Epithelial cell of proximal tubule (primary cell): ENCODE measurements around the gene EXD3. TPM values are rescaled to one million over a fixed set of nuclear protein-coding genes. Genes with fewer than 3 reads are reported as not detected.
A peak's percentile ranks its signal among the peaks of the same experiment; 100 is the strongest.

Experiments used
- DNase-seq: peaks from one replicate; pipeline ENCODE4 v3.0.0-alpha.2; 2011; ENCODE audit warnings: low read depth
- H3K4me3 ChIP-seq: 2 replicates; pipeline ENCODE4 v1.5.1; 2011; ENCODE audit warnings: low read depth, mild to moderate bottlenecking, low read length
- total RNA-seq: library from RNA; depleted of rRNA; stranded (reverse); fragments of >200 nt; gene quantifications from 2 replicates; pipeline ENCODE4 v1.2.3, GENCODE V29; 2015
- TF ChIP-seq, protein P1 (sequence below): conservative IDR thresholded peaks from 2 replicates; pipeline ENCODE4 v1.5.1; 2012; ENCODE audit warnings: low read depth, mild to moderate bottlenecking, low read length

Gene EXD3
- total RNA-seq, 1 donor from 2014 or later, result 29.2 TPM

DNA sequence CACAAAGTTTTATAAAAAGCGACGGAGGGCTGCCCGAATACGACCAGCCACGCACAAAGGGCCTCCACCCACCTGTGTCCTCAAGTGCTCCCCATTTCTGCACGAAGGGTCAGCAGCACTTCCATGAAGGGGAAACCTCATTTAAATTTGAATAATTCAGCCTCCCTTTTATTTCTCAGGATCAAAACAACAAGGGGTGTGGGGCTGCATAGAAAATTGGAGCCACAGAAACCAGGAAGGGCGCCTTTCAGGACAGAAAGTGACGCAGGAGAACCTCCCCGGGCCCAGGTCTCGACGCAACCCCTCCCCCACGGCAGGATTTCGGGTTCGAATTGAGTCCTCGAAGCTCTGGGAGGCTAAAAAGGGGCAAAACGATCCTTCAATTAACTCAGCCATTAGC is 123.0 kb downstream of the EXD3 start:
- DNase-seq, result no peak
- H3K4me3 ChIP-seq, result no peak overlapping the region
- TF ChIP-seq, protein P1, sequence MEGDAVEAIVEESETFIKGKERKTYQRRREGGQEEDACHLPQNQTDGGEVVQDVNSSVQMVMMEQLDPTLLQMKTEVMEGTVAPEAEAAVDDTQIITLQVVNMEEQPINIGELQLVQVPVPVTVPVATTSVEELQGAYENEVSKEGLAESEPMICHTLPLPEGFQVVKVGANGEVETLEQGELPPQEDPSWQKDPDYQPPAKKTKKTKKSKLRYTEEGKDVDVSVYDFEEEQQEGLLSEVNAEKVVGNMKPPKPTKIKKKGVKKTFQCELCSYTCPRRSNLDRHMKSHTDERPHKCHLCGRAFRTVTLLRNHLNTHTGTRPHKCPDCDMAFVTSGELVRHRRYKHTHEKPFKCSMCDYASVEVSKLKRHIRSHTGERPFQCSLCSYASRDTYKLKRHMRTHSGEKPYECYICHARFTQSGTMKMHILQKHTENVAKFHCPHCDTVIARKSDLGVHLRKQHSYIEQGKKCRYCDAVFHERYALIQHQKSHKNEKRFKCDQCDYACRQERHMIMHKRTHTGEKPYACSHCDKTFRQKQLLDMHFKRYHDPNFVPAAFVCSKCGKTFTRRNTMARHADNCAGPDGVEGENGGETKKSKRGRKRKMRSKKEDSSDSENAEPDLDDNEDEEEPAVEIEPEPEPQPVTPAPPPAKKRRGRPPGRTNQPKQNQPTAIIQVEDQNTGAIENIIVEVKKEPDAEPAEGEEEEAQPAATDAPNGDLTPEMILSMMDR, result no peak

DNA sequence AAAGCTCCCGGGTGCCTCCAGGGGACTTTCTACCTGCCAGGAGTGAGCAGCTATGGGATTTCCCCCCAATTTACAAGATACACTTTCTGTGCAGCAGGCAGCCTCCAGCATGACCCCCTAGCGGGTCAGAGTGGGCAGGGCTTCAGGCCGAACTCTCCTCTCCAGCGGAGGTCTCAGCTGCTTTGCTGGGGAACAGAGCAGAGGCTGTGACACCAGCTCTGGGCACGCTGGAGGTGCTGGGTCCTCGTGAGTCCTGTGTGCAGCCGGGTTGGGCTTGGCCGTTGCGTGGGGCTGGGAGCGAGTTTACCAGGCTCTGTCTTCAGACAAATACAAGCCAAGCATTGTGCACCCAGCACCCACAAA is 123.8 kb downstream of the EXD3 start:
- DNase-seq, result no peak
- no peak overlapping the region for H3K4me3 ChIP-seq
- TF ChIP-seq, protein P1, result no peak

DNA sequence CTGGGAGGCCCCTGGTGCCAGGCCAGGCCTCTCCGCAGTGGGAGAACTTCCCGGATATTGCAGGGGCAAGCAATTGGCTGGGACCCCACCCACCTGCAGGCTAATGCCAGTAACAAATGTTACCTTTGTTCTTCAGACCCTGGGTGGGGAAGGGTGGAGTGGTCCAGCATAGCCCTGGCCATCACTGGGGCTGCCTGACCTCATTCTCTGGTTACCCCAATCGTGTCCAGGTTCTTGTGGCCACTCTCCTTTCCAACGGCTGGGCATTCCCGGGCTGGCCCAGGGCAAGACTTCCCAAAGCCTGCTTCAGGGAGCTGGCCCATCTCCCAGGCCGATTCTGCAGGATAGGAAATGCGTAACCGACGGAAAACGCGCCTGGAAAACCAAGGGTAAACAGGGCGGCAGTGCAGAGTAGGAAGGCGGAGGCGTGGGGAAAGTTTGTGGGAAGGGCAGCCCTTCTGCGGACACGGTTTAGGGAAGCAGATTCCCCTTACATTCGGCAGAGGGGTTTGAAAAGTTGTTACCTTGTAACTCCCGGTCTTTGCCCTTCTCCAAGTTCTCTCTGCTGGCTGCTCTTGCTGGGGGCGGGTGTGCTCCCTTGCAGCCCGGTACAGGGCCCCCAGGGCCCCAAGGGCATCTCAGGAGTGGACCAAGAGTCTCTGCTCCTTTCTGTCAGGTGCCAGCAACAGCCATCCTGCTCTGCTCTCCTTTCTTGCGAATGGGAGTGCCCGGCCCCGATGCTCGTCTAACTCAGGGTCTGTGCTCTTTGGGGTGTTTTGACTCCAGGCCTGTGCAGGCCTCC is 124.4 kb downstream of the EXD3 start:
- DNase-seq, result no peak
- H3K4me3 ChIP-seq, result no peak overlapping the region
- TF ChIP-seq, protein P1, result no peak

DNA sequence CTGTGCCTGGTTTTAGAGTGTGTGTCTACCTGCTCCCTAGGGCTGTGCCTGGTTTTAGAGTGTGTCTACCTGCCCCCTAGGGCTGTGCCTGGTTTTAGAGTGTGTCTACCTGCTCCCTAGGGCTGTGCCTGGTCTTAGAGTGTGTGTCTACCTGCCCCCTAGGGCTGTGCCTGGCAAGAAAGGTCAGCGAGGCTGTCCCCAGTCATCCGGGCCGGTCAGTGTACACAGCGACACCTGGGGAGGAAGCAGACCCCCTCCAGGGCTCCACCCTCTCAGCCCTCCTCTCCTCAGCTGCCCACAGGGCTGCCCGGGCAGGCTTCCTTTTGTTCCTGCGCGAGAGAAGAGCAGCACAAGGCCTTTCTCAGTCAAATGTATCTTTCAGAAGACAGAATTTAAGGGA is 125.0 kb downstream of the EXD3 start:
- no peak for DNase-seq
- TF ChIP-seq, protein P1, result no peak
- H3K4me3 ChIP-seq, result no peak overlapping the region

DNA sequence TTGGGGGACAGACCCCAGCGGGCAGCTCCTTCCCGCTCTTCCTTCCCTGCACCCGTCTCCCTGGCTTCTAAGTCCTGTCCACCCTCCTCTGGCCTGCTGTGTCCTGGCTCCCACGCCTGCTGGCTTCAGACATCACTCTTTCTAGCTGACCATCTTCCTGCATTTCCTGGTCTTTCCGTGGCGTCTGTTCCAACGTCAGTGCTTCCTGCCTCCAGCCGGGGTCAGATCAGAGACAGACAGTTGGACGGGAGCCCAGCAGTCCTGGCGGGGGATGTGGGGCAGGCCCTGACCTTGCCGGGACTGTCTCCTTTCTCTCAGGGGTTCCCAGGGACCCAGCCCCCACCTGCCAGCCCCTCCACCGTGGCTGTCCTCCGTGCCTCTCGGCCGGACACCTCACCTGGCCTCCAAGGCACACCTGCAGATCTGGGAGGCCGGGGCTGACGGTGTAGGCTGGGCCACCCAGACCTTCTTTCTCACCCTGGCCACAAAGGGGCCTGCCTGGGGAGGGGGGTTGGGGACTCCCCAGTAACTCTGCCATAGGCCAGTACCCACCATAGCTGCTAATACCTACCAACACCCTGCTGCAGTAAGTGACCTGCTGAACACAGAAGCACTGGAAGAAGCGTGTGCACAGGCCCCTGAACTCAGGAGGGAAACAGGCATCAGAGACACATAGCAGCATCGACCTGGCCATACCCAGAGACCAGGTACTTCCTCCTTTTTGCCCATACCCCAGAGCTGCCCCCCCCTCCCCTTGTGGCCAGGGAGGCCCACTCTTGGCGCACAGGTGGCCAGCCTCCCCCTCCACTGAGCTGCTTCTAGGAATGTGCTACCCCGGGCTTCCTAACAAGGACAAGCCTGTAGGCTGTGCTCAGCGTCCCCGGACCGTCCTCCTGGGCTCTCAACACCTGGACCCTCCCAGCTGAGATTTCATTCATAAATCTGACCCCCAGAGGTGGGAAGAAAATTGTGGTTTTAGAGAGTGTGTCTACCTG is 126.0 kb downstream of the EXD3 start:
- H3K4me3 ChIP-seq, result no peak overlapping the region
- TF ChIP-seq, protein P1, result no peak
- DNase-seq, result no peak

DNA sequence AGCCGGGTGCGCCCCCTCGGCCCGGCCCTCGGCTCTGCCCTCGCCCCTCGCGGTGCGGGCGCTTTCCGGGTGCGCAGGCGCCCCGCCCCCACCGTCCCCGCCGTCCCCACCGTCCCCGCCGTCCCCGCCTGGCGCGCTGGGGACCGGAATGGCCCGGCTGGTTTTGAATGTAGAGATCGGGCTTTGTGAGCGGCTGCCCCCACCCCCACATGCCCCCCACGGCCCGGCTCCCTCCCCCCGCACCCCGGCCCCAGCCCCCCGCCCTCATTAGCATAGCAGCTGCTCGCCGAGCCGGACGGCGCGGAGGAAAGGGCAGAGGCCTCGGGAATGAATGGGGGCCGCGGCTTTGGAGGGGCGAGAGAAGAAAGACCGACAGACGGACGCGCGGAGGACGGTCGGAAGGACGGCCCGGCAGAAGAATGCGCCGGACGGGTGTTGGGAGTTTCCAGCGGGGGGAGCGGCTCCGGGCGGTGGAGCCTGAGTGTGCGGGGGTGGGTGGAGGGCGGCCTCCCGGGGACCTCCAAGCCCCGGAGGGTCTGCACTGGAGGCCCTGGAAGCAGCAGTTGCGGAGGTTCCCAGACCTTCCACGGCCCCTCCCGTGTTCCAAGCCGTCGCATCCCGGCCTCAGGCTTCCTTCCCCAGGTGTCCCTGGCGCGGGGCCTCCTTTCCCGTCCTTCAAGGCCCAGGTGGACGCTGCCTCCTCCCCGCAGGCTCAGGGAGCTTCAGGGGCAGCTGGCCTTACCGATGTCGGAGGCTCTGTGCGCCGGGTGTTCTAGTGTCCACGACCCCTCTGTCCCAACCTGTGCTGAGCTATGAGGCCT is 126.9 kb downstream of the EXD3 start:
- peak overlapping the region; percentile 16 for H3K4me3 ChIP-seq
- DNase-seq, result no peak
- TF ChIP-seq, protein P1, result no peak
